CD14-positive monocyte (primary cell): ENCODE measurements around the gene CADM1. TPM values are rescaled to one million over a fixed set of nuclear protein-coding genes. Genes with fewer than 3 reads are reported as not detected.

Experiments used
- DNase-seq, 3 donors: peaks; one replicate each; pipeline ENCODE4 v3.0.0-alpha.2; 2011 to 2022
- H2AFZ ChIP-seq: 2 replicates; pipeline ENCODE4 v1.6.0; 2012; ENCODE audit warnings: mild to moderate bottlenecking, low read depth, low read length, inconsistent platforms; ENCODE audit not compliant: insufficient read depth, poor library complexity, severe bottlenecking
- H3K27ac ChIP-seq, 2 donors: 1 replicate in 1 of 2; 2 replicates in 1 of 2; pipeline ENCODE4 v1.5.1; 2012 to 2013; ENCODE audit warnings: low read length in 2 of 2, control low read depth in 1 of 2, inconsistent platforms in 1 of 2, low read depth in 1 of 2, mild to moderate bottlenecking in 1 of 2
- H3K27me3 ChIP-seq, 2 donors: one replicate each; pipeline versions ENCODE4 v1.6.0 to v1.6.1; 2011 to 2013; ENCODE audit warnings: low read length in 2 of 2; ENCODE audit not compliant: control insufficient read depth in 2 of 2, insufficient read depth in 2 of 2
- H3K36me3 ChIP-seq, 2 donors: replicated peaks in 1 of 2; 1 replicate in 1 of 2; 2 replicates in 1 of 2; pipeline versions ENCODE4 v1.5.1 to v1.6.1; 2012 to 2013; ENCODE audit warnings: low read length in 2 of 2, control low read depth in 1 of 2, inconsistent platforms in 1 of 2, mild to moderate bottlenecking in 1 of 2; ENCODE audit not compliant: insufficient read depth in 2 of 2, control insufficient read depth in 1 of 2
- H3K4me1 ChIP-seq, 2 donors: 1 replicate in 1 of 2; 2 replicates in 1 of 2; pipeline versions ENCODE4 v1.5.1 to v1.6.1; 2012 to 2013; ENCODE audit warnings: low read length in 2 of 2, control low read depth in 1 of 2, inconsistent platforms in 1 of 2, mild to moderate bottlenecking in 1 of 2, moderate library complexity in 1 of 2; ENCODE audit not compliant: insufficient read depth in 2 of 2, control insufficient read depth in 1 of 2
- H3K4me2 ChIP-seq: replicated peaks from 2 replicates; pipeline ENCODE3; 2012; ENCODE audit warnings: low read length, moderate library complexity, mild to moderate bottlenecking; ENCODE audit not compliant: poor library complexity, severe bottlenecking; ENCODE audit errors: extremely low read depth
- H3K4me3 ChIP-seq, 3 experiments: fragments of 200-600 bp in 1 of 3; sonication (generic) in 1 of 3; replicated peaks in 1 of 3; 1 replicate in 2 of 3; 2 replicates in 1 of 3; pipeline ENCODE4 v1.5.1; 2011 to 2013; ENCODE audit warnings: low read length in 3 of 3, mild to moderate bottlenecking in 3 of 3, control low read depth in 2 of 3, low read depth in 2 of 3, inconsistent platforms in 1 of 3, moderate library complexity in 1 of 3
- H3K79me2 ChIP-seq: 2 replicates; pipeline ENCODE4 v1.6.0; 2012; ENCODE audit warnings: mild to moderate bottlenecking, control low read depth, inconsistent platforms, low read length, moderate library complexity; ENCODE audit not compliant: insufficient read depth
- H3K9ac ChIP-seq: 2 replicates; pipeline ENCODE4 v1.6.0; 2017; ENCODE audit warnings: low read length, mild to moderate bottlenecking; ENCODE audit not compliant: insufficient read depth, poor library complexity, severe bottlenecking
- H3K9me3 ChIP-seq, 2 donors: replicated peaks in 1 of 2; 1 replicate in 1 of 2; 2 replicates in 1 of 2; pipeline versions ENCODE4 v1.5.1 to v1.6.1; 2012 to 2013; ENCODE audit warnings: low read length in 2 of 2, control low read depth in 1 of 2; ENCODE audit not compliant: control insufficient read depth in 1 of 2, insufficient read depth in 1 of 2
- H4K20me1 ChIP-seq: 2 replicates; pipeline ENCODE4 v1.6.0; 2012; ENCODE audit warnings: mild to moderate bottlenecking, low read length, control low read depth, moderate library complexity; ENCODE audit not compliant: insufficient read depth
- H3K27ac Mint-ChIP-seq, 7 donors: one replicate each; pipeline ENCODE4 v1.8.0; 2020; ENCODE audit warnings: mild to moderate bottlenecking in 7 of 7, mixed read lengths in 7 of 7, moderate library complexity in 6 of 7, inconsistent platforms in 2 of 7
- H3K27me3 Mint-ChIP-seq, 3 donors: one replicate each; pipeline ENCODE4 v1.8.0; 2021 to 2022; ENCODE audit warnings: low read depth in 3 of 3, mild to moderate bottlenecking in 3 of 3, mixed read lengths in 3 of 3, moderate library complexity in 3 of 3, inconsistent platforms in 1 of 3
- H3K36me3 Mint-ChIP-seq, 2 donors: one replicate each; pipeline ENCODE4 v1.8.0; 2020; ENCODE audit warnings: mixed read lengths in 2 of 2, inconsistent platforms in 1 of 2, mild to moderate bottlenecking in 1 of 2
- H3K4me1 Mint-ChIP-seq: one replicate; pipeline ENCODE4 v1.8.0; 2020; ENCODE audit warnings: mild to moderate bottlenecking, mixed read lengths
- H3K4me3 Mint-ChIP-seq, 2 donors: one replicate each; pipeline ENCODE4 v1.8.0; 2020; ENCODE audit warnings: mild to moderate bottlenecking in 2 of 2, mixed read lengths in 2 of 2, moderate library complexity in 1 of 2
- H3K9me3 Mint-ChIP-seq, 7 donors: one replicate each; pipeline ENCODE4 v1.8.0; 2020 to 2022; ENCODE audit warnings: mixed read lengths in 7 of 7, mild to moderate bottlenecking in 6 of 7, moderate library complexity in 6 of 7, inconsistent platforms in 2 of 7
- WGBS: methylation state at CpG from one replicate; pipeline ENCODE4 v1.1.5; 2013; ENCODE audit warnings: missing lambda C conversion rate; ENCODE audit not compliant: insufficient coverage; 5-methylcytosine and 5-hydroxymethylcytosine counted together
- intact Hi-C, 2 donors: fragments of 100-400 bp; cut with micrococcal nuclease; formaldehyde crosslinking; loops; one replicate each; pipeline versions ENCODE4 v1.15.0 to v1.15.1; 2023
- polyA plus RNA-seq, 3 donors: library from polyadenylated mRNA; depleted of rRNA in 1 of 3; unstranded in 2 of 3; stranded (reverse) in 1 of 3; fragments of 300-500 nt in 2 of 3; fragments of >200 nt in 1 of 3; fragmentation: Illumina TruSeq in 2 of 3; gene quantifications; 1 replicate in 2 of 3; 2 replicates in 1 of 3; pipeline ENCODE4 v1.2.3, GENCODE V29; 2012 to 2021
- TF ChIP-seq, protein P1 (sequence below): fragments of 200-600 bp; IDR thresholded peaks from one replicate; pipeline ENCODE4 v1.8.0; 2022; ENCODE audit warnings: antibody characterized with exemption, mild to moderate bottlenecking

Gene CADM1
- polyA plus RNA-seq, 3 donors, result not detected

DNA sequence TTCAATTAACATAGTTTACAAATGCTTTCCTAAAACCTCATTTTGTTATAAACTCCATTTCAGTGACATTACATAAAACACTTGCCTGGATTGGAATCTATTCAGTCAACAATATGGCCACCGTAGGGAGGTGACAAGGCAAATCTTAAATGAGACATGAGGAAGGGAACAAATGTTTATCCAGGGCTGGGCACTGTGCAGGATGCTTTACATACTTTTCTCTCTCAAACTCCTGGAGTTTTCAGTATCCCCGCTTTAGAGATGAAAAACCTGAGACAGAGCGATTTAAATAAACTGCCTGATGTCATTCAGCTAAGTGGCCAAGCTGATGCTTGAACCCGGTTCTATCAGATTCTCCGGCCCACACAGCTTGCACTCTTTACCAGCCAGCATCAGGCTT lies 259.9 kb downstream of the CADM1 start:
- intact Hi-C loops, result no loop called here
- no peaks in the 10 kb centered on the region for H3K4me1 Mint-ChIP-seq

GRCh38 chr11:115242982-115243381 lies 261.2 kb downstream of the CADM1 start:
- no peak overlapping the region for H3K4me3 Mint-ChIP-seq
- no peak overlapping the region for H2AFZ ChIP-seq
- no peak overlapping the region for H3K27ac Mint-ChIP-seq
- no peaks in the 10 kb centered on the region for H3K36me3 ChIP-seq
- H3K4me3 ChIP-seq, result no peak overlapping the region
- no peak overlapping the region for H3K27ac ChIP-seq
- peaks cover 0 to 4% (median 0%) of the 10 kb centered on the region in 7 donors for H3K9me3 Mint-ChIP-seq
- H3K9ac ChIP-seq, result no peak overlapping the region
- no peak for DNase-seq
- H3K27me3 ChIP-seq, result no peaks in the 10 kb centered on the region
- H3K36me3 Mint-ChIP-seq, result no peaks in the 10 kb centered on the region
- WGBS, result no CpG with 5 or more reads among the region's 1 CpG
- no peaks in the 10 kb centered on the region for H3K27me3 Mint-ChIP-seq
- no peaks in the 10 kb centered on the region for H3K4me1 ChIP-seq
- H3K79me2 ChIP-seq, result no peaks in the 10 kb centered on the region
- no peak overlapping the region for H3K4me2 ChIP-seq
- intact Hi-C loops, result no loop called here
- no peaks in the 10 kb centered on the region for H3K9me3 ChIP-seq
- TF ChIP-seq, protein P1, sequence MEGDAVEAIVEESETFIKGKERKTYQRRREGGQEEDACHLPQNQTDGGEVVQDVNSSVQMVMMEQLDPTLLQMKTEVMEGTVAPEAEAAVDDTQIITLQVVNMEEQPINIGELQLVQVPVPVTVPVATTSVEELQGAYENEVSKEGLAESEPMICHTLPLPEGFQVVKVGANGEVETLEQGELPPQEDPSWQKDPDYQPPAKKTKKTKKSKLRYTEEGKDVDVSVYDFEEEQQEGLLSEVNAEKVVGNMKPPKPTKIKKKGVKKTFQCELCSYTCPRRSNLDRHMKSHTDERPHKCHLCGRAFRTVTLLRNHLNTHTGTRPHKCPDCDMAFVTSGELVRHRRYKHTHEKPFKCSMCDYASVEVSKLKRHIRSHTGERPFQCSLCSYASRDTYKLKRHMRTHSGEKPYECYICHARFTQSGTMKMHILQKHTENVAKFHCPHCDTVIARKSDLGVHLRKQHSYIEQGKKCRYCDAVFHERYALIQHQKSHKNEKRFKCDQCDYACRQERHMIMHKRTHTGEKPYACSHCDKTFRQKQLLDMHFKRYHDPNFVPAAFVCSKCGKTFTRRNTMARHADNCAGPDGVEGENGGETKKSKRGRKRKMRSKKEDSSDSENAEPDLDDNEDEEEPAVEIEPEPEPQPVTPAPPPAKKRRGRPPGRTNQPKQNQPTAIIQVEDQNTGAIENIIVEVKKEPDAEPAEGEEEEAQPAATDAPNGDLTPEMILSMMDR, result no peak
- H4K20me1 ChIP-seq, result no peaks in the 10 kb centered on the region
- H3K4me1 Mint-ChIP-seq, result no peaks in the 10 kb centered on the region

More for the DNA sequence above, 259.9 kb downstream of the CADM1 start:
- H3K4me2 ChIP-seq, result no peak overlapping the region
- no peak overlapping the region for H3K4me3 Mint-ChIP-seq
- TF ChIP-seq, protein P1, result no peak
- peaks cover 0 to 4% (median 0%) of the 10 kb centered on the region in 7 donors for H3K9me3 Mint-ChIP-seq
- H3K4me1 ChIP-seq, result no peaks in the 10 kb centered on the region
- H3K27me3 ChIP-seq, result no peaks in the 10 kb centered on the region
- H3K36me3 ChIP-seq, result no peaks in the 10 kb centered on the region
- H3K9me3 ChIP-seq, result no peaks in the 10 kb centered on the region
- no peak for DNase-seq
- no peaks in the 10 kb centered on the region for H3K36me3 Mint-ChIP-seq
- H2AFZ ChIP-seq, result no peak overlapping the region
- no peak overlapping the region for H3K27ac Mint-ChIP-seq
- H3K79me2 ChIP-seq, result no peaks in the 10 kb centered on the region
- no peak overlapping the region for H3K27ac ChIP-seq
- 90% methylated on average over 4 of the region's 5 CpGs for whole genome bisulfite sequencing
- H3K27me3 Mint-ChIP-seq, result no peaks in the 10 kb centered on the region
- no peak overlapping the region for H3K9ac ChIP-seq
- H3K4me3 ChIP-seq, result no peak overlapping the region
- H4K20me1 ChIP-seq, result no peaks in the 10 kb centered on the region
